NCI-H510A (cell line): ENCODE measurements around the gene OR11L1.

Experiments
- DNase-seq: peaks from one replicate; lab custom pipeline; 2025; lab: John Stamatoyannopoulos, UW

Gene OR11L1

GRCh38 chr1:247797518-247797917, 44.2 kb downstream of the OR11L1 start:
- DNase-seq, result no peak
